Muscle of arm (tissue), 12 donors: Measurements from ENCODE around the gene CCDC28B. TPM values are rescaled to one million over a fixed set of nuclear protein-coding genes. Genes with fewer than 3 reads are reported as not detected.

ENCODE experiments used
- DNase-seq: peaks from one replicate; pipeline ENCODE4 v3.0.0-alpha.2; 2013
- polyA plus RNA-seq, 12 donors: library from polyadenylated mRNA; unstranded; fragments of 120-200 nt; gene quantifications; one replicate each; pipeline ENCODE4 v1.2.1, GENCODE V29; 2013; ENCODE audit not compliant: insufficient read length in 12 of 12

Gene CCDC28B
- polyA plus RNA-seq, 12 donors: 20.2 to 82.0 (median 42.3) TPM; not detected in 1

DNA sequence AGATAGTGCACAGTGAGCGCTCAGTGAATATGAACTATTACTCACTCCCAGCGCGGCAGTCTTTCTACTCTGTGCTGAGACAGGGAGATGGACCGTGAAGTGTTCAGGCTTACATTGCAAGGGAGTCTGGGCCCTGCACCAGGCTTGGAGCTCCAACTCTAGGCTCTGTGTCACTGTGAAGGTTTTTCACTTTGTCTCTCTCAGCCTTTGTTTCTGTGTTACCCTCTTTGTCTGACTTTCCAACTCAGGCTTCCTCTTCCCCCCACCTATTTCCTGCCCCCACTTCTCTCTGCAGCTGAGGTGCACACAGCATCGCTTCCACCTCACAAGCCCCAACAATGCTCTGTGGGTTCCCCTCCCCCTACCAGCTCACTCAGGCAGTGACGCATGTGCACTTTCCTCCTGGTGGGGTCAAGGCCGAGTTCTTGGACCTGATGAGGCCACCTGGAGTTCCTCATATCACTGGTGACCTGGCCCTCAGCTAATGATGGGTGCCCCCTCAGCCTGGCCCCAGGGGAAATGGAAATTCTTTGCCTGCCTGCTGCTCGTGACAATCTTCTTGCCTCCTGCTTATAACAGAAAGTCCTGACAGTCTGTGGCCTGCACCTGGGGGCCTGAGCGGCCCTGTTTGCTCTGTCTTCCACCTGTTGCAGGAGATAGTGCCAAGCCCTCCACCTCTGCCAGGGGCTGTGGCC, 49.6 kb downstream of the CCDC28B start:
- no peak for DNase-seq

DNA sequence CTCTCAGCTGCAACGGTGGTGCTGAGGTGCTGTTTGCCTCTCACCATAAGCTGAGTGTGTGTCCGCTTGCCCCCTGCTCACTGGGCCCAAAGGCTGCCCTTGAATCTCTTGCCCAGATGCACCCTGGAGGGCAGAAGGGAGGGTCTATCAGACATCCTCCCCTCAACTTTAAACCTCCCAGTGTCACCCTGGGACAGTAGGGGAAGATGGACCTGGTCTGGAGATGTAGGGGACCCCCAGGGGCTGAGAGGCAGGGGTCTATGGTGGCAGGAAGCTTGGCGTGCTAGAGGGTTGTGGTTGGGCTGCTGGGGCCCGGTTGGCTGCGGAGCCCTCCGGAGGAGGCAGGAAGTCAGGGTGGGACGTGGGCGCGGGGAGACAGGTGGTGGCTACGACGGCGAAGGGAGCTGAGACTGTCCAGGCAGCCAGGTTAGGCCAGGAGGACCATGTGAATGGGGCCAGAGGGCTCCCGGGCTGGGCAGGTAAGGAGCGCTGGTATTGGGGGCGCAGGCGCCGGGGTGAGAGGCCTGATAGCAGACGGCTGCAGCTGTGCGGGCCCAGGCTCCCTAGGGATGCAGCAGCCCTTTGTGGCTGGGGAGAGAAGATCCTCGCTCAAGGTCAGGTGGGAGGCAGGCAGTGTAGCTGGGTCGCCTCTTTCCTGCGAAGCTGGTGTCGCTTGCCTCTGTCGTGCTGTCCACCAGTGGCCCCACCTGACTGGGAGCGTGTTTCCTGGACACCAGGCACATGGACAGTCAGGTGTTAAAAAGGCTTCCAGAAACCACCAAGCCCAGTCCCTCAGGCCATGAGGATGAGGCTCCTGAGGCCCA, 50.7 kb downstream of the CCDC28B start, which contains the start of gene LCK:
TSS of gene LCK (plus strand) at position 373 of the 824 bp plus-strand sequence. CDS start 23,065 bp downstream, outside the sequence.
- no peak for DNase-seq

Other genes starting within 250 kb of the CCDC28B start
- 100 to 1,000 TPM in 11 of 12 donors, not detected in 1; 131 to 170 (median 142) TPM for gene KHDRBS1, start 186.7 kb upstream of the CCDC28B start, polyA plus RNA-seq
- 10 to 100 TPM in 10 of 12 donors, 1 to 10 TPM in 1, not detected in 1; 7.2 to 21.3 (median 14.0) TPM for gene TMEM39B, start 127.7 kb upstream of the CCDC28B start, polyA plus RNA-seq
- 10 to 100 TPM; 23.1 to 79.2 (median 29.4) TPM for gene KPNA6, start 92.5 kb upstream of the CCDC28B start, polyA plus RNA-seq
- gene TXLNA, start 20.9 kb upstream of the CCDC28B start, polyA plus RNA-seq: 100 to 1,000 TPM in 1 of 12 donors, 10 to 100 TPM in 11; 23.8 to 173 (median 35.3) TPM
- gene IQCC, start 5.1 kb downstream of the CCDC28B start, polyA plus RNA-seq: 1 to 10 TPM in 10 of 12 donors, not detected in 2; 2.4 to 4.9 (median 2.7) TPM
- 1 to 10 TPM in 2 of 12 donors, under 1 TPM in 8, not detected in 2; 0.17 to 1.3 (median 0.47) TPM for gene DCDC2B, start 8.5 kb downstream of the CCDC28B start, polyA plus RNA-seq
- 10 to 100 TPM in 4 of 12 donors, 1 to 10 TPM in 6, not detected in 2; 7.8 to 19.5 (median 9.4) TPM for gene TMEM234, start 21.8 kb downstream of the CCDC28B start, polyA plus RNA-seq
- 100 to 1,000 TPM in 10 of 12 donors, 10 to 100 TPM in 1, not detected in 1; 71.5 to 178 (median 160) TPM for gene EIF3I, start 21.8 kb downstream of the CCDC28B start, polyA plus RNA-seq
- 1 to 10 TPM in 10 of 12 donors, not detected in 2; 3.2 to 5.1 (median 3.8) TPM for gene FAM167B, start 46.6 kb downstream of the CCDC28B start, polyA plus RNA-seq
- 1 to 10 TPM in 3 of 12 donors, under 1 TPM in 7, not detected in 2; 0.49 to 4.2 (median 0.69) TPM for gene LCK, start 50.7 kb downstream of the CCDC28B start, polyA plus RNA-seq
- 10 to 100 TPM in 11 of 12 donors, not detected in 1; 34.9 to 80.1 (median 45.8) TPM for gene HDAC1, start 91.5 kb downstream of the CCDC28B start, polyA plus RNA-seq
- gene MARCKSL1, start 135.6 kb downstream of the CCDC28B start, polyA plus RNA-seq: 100 to 1,000 TPM in 11 of 12 donors, not detected in 1; 125 to 326 (median 152) TPM
- gene FAM229A, start 161.9 kb downstream of the CCDC28B start, polyA plus RNA-seq: 10 to 100 TPM in 1 of 12 donors, 1 to 10 TPM in 9, not detected in 2; 3.2 to 11.1 (median 4.3) TPM
- gene TSSK3, start 161.9 kb downstream of the CCDC28B start, polyA plus RNA-seq: 1 to 10 TPM in 10 of 12 donors, not detected in 2; 1.2 to 6.5 (median 2.9) TPM
- 10 to 100 TPM in 11 of 12 donors, not detected in 1; 33.3 to 46.7 (median 41.6) TPM for gene BSDC1, start 193.8 kb downstream of the CCDC28B start, polyA plus RNA-seq